Activated T-helper 1 cell treated with anti-CD3 and anti-CD28 coated beads, Interleukin-12 subunit alpha, Interleukin-12 subunit beta, Interleukin-2, Interleukin-4 antibody, amounts not matched to agents 30 ng/mL and 10 ng/mL and 1 ng/mL, durations not matched to agents 14 hours and 24 hours and 36 hours (primary cell): ENCODE results near the gene SPSB3. TPM values are rescaled to one million over a fixed set of nuclear protein-coding genes. Genes with fewer than 3 reads are reported as not detected.

Experiments used
- DNase-seq: peaks from one replicate; pipeline ENCODE4 v3.0.0; 2021; ENCODE audit warnings: low spot score
- H3K27ac Mint-ChIP-seq: one replicate; pipeline ENCODE4 v1.8.0; 2021; ENCODE audit warnings: mild to moderate bottlenecking, mixed read lengths
- H3K27me3 Mint-ChIP-seq: one replicate; pipeline ENCODE4 v1.8.0; 2022; ENCODE audit warnings: mild to moderate bottlenecking, moderate library complexity, mixed read lengths; ENCODE audit not compliant: insufficient read depth
- H3K36me3 Mint-ChIP-seq: one replicate; pipeline ENCODE4 v1.8.0; 2021; ENCODE audit warnings: low read depth, mixed read lengths
- H3K4me1 Mint-ChIP-seq: one replicate; pipeline ENCODE4 v1.8.0; 2021; ENCODE audit warnings: low read depth, mixed read lengths
- H3K4me3 Mint-ChIP-seq: one replicate; pipeline ENCODE4 v1.8.0; 2021; ENCODE audit warnings: mild to moderate bottlenecking, moderate library complexity, mixed read lengths
- H3K9me3 Mint-ChIP-seq: one replicate; pipeline ENCODE4 v1.8.0; 2021; ENCODE audit warnings: mixed read lengths
- intact Hi-C: fragments of 100-400 bp; cut with micrococcal nuclease; formaldehyde crosslinking; loops from one replicate; pipeline ENCODE4 v1.15.1; 2024
- total RNA-seq: library from RNA; stranded (reverse); gene quantifications from 2 replicates; pipeline ENCODE4 v1.2.3, GENCODE V29; 2022

SPSB3 gene
- 30.3 and 30.8 TPM in 2 replicates for total RNA-seq

DNA sequence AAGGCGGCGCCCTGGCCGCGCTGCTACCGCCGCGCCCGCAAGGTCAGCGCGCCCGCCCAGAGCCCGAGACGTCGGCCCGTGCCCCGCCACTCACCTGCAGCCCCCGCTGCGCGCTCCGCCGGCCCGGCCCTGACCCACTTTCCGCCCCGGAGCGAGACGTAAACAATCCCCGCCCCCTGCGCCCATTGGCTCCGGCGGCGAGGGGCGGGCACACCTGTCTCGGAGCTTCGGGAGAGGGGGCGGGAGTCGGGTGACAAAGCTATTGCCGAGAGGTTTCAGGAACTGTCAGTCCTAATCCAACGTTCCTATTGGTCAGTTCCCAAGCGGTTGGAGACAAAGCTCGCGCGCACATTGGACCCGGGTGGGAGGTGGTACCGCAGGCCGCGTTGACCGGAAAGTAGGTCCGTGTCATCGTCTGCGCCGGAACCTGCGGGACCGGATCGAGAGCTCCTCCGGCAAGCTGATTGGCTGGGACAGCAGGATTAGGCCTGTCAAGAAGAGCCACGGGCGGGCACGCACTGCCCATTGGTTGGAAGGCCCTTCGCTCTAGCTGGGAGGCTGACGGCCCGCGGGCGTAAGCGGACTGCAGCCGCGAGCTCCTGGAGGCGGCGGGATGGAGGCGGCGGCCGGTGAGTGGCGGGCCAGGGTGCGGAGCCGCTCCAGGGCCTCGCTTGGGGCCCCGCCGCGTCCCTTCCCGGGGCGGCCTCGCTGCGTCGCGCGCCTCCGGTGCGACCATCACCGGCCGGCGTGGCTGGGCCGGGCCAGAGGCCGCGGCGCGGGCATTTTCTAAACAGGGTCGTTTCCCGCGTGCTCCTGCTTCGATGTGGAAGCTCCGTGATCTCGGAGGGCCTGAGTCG is at the start of gene SPSB3, which contains the start of gene NUBP2:
Gene SPSB3, minus strand, starts transcription at position 164 of the 857 bp plus-strand sequence. CDS start 1,088 bp downstream, outside the sequence.
Gene NUBP2, plus strand, starts transcription at position 553 of the 857 bp plus-strand sequence. Its CDS starts 61 bp downstream, at position 614.
- DNase-seq: peak; percentile 99
- H3K36me3 Mint-ChIP-seq: peaks cover 3% of the 10 kb centered on the region
- H3K27ac Mint-ChIP-seq: peak within 1 kb of the TSS; percentile 81
- H3K27me3 Mint-ChIP-seq: no peaks in the 10 kb centered on the region
- H3K4me3 Mint-ChIP-seq: peak within 1 kb of the TSS; percentile 93
- H3K9me3 Mint-ChIP-seq: no peaks in the 10 kb centered on the region
- H3K4me1 Mint-ChIP-seq: no peaks in the 10 kb centered on the region
- intact Hi-C loops: loop anchor here (1.0 to 10.0 kb wide), 10 partner anchors 9 to 752 kb away; partner anchors contain the start of genes CEMP1, E4F1, FAHD1 and MAPK8IP3

DNA sequence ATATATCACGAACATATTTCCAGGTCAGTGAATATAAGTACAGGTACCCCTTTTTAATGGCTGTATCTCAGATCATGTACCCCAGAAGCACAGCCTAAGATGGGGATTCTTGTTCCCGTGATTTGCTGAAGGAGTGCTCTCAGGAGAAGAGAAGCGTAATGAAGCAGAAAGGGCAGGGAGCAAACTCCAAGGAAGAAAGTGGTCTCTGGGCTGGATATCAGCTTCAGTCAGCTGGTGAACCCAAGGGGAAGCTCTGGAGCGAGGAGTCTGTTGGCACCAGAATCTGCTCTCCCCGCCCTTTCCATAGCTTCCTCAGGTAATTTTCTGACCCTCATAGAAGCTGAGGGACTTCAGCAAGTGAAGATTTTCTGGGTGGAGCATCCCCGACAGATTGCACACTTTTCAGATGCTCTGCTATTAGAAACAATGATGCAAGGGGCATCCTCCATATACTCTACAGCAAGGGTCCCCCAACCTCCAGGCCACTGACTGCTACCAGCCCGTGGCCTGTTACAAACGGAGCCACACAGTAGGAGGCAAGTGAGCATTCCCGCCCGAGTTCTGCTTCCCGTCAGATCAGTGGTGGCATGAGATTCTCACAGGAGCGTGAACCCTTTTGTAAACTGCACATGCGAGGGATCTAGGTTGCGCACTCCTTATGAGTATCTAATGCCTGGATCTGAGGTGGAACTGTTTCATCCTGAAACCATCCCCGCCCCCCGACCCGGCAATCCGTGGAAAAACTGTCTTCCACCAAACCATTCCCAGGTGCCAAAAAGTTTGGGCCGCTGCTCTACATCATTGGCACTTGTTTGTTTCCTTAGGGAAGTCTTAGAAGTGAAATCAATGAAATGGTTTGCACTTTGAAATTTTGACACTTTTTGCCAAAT is 49.1 kb upstream of the SPSB3 start:
- H3K9me3 Mint-ChIP-seq: no peaks in the 10 kb centered on the region
- peaks cover 6% of the 10 kb centered on the region for H3K36me3 Mint-ChIP-seq
- intact Hi-C loops: no loop called here
- no peak overlapping the region for H3K27ac Mint-ChIP-seq
- H3K4me3 Mint-ChIP-seq: no peak overlapping the region
- peaks cover 20% of the 10 kb centered on the region for H3K4me1 Mint-ChIP-seq
- no peaks in the 10 kb centered on the region for H3K27me3 Mint-ChIP-seq
- DNase-seq: no peak

DNA sequence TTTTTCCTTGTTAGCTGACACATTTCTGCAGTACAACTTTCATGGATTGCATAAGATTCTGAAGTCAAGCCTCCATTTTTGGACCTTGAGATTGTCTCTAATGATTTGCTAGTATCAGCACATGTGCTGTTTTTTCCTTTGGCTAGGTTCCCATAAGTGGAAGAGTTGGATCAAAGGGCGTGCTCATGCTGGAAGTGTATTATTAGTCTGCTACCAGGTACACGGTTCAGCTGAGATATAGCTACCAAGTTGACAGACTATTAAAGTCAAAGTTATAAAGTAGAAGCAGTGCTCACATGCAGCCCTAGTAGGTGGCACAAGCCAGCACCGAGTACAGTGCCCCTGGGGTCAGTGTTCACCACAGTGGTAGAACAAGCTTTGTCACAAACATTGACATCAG is 47.8 kb upstream of the SPSB3 start:
- no peak overlapping the region for H3K4me3 Mint-ChIP-seq
- H3K36me3 Mint-ChIP-seq: peaks cover 6% of the 10 kb centered on the region
- no peaks in the 10 kb centered on the region for H3K27me3 Mint-ChIP-seq
- intact Hi-C loops: no loop called here
- no peaks in the 10 kb centered on the region for H3K9me3 Mint-ChIP-seq
- H3K4me1 Mint-ChIP-seq: peaks cover 20% of the 10 kb centered on the region
- DNase-seq: no peak
- H3K27ac Mint-ChIP-seq: no peak overlapping the region

DNA sequence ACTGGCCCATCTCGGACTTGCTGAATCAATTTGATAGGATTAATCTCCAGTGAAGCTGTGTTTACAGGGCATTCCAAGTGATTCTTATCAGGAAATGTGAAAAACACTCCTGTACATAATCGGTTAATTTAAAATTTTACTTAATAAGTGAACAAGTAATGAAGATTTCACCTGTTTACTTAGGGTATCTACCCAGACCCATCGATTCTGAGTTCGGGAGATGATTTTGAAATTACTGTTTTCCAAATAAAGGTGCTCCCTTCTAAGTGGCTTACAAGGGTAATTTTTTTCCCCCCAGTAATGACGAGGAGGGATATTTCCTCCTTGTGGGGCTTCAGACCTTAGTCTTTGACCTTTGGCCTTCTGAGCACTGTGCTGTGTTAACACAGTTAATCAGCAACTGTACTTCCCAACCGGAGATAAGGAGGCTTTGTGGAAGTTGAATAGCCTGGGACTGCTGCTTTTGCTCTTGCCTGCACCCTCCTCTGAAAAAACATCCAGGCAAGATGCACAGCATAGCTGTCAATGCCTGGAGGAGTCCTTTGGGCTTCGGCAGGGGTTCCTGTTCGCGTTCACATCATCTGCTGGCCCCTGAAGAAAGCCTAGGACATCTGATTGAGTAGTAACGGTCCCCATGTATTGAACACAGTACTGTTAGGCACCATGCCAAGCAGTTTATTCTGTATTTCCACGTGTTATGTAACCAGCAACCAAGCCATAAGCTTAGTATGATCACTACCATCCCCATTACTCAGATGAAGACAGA is 46.5 kb upstream of the SPSB3 start:
- H3K27me3 Mint-ChIP-seq: no peaks in the 10 kb centered on the region
- peaks cover 6% of the 10 kb centered on the region for H3K36me3 Mint-ChIP-seq
- peaks cover 26% of the 10 kb centered on the region for H3K4me1 Mint-ChIP-seq
- intact Hi-C loops: no loop called here
- peak overlapping the region; percentile 53 for H3K4me3 Mint-ChIP-seq
- H3K9me3 Mint-ChIP-seq: no peaks in the 10 kb centered on the region
- no peak overlapping the region for H3K27ac Mint-ChIP-seq
- DNase-seq: no peak

DNA sequence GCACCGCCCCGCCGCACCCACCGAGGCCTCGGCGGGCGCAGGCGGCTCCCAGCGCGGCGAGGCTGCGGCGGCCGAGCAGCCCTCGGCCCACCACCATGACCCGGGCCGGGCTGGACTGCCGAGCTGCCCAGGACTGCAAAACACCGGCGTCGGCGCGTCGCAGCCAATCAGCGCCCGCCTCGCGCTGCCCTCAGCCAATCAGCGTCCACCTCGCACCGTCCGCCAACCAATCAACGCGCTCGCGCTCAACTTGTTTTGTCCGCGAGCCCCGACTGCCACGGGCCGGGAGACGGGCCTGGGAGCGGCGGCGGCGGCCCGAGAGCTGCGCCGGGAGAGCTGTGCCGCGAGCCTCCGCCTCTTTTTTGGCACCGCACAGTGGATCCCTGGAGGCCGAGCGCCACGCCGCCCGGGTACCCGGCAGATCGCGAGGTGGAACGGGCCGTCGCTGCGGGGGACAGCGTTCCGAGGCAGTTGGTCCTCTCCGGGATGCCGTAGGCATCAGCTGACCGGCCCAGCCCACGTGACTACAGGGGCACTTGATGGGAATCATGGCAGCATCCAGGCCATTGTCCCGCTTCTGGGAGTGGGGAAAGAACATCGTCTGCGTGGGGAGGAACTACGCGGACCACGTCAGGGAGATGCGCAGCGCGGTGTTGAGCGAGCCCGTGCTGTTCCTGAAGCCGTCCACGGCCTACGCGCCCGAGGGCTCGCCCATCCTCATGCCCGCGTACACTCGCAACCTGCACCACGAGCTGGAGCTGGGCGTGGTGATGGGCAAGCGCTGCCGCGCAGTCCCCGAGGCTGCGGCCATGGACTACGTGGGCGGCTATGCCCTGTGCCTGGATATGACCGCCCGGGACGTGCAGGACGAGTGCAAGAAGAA is 44.6 kb upstream of the SPSB3 start, which contains the start of the genes FAHD1 and HAGH:
Gene FAHD1, plus strand, starts transcription at position 516 of the 883 bp plus-strand sequence. Its CDS starts 33 bp downstream, at position 549.
Gene HAGH, minus strand, starts transcription at position 135 of the 883 bp plus-strand sequence. Its CDS starts 38 bp downstream, at position 97.
- no peaks in the 10 kb centered on the region for H3K27me3 Mint-ChIP-seq
- no peaks in the 10 kb centered on the region for H3K9me3 Mint-ChIP-seq
- intact Hi-C loops: loop anchor here (1.0 to 2.0 kb wide), 7 partner anchors 28 to 215 kb away; partner anchors contain the start of genes CRAMP1, IFT140, MRPS34 and MSRB1
- peaks cover 4% of the 10 kb centered on the region for H3K36me3 Mint-ChIP-seq
- peaks cover 26% of the 10 kb centered on the region for H3K4me1 Mint-ChIP-seq
- H3K4me3 Mint-ChIP-seq: peak within 1 kb of the TSS; percentile 92
- peak; percentile 91 for DNase-seq
- peak within 1 kb of the TSS; percentile 85 for H3K27ac Mint-ChIP-seq

DNA sequence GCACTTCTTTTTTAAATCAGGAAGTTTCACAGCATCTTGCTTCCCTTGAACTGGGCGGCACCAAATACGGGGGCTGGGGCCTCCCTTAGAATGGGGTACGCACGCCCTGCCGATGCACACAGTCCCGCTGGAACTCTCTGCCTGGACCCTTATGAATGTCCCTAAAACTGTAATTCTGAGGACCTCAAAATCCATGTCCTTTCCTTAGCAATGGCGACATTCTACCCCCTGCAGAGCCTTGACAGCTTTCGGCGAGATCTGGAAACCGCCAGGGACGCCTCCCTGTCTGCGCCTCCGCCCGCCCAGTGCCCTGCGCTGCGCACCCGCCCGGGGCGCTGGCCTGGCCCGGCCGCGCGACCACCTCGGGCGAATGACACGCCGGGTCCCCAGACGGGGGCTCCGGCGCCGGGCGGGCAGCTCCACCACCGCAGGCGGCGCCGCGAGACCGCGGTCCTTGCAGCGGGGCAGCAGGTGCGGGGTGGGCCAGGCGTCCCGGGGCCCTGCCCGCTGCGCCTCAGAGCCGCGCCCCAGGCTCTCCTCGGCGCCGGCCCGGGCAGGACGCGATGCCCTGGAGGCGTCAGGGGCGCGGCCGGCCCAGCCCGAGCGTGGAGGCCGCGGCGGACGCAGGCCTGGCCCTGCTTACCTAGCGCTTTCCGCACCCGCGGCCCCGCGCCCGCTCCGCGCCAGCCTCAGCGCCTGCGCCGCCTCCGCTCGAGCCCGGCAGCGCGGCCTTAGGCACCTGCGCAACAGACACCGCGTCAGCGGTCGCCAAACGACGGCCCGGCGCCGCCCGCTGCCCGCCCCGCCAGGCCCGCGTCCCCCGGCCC is 43.7 kb upstream of the SPSB3 start:
- Mint-ChIP-seq H3K27ac (peak overlapping the region; percentile 77), H3K4me1 (peaks cover 26% of the 10 kb centered on the region), H3K4me3 (peak overlapping the region; percentile 86), H3K27me3 (no peaks in the 10 kb centered on the region), H3K36me3 (peaks cover 4% of the 10 kb centered on the region), H3K9me3 (no peaks in the 10 kb centered on the region)
- intact Hi-C loops: loop anchor here (1.0 to 2.0 kb wide), 5 partner anchors 29 to 214 kb away; partner anchors contain the start of genes CRAMP1, IFT140, MRPS34 and MSRB1
- DNase-seq: peak; percentile 24

DNA sequence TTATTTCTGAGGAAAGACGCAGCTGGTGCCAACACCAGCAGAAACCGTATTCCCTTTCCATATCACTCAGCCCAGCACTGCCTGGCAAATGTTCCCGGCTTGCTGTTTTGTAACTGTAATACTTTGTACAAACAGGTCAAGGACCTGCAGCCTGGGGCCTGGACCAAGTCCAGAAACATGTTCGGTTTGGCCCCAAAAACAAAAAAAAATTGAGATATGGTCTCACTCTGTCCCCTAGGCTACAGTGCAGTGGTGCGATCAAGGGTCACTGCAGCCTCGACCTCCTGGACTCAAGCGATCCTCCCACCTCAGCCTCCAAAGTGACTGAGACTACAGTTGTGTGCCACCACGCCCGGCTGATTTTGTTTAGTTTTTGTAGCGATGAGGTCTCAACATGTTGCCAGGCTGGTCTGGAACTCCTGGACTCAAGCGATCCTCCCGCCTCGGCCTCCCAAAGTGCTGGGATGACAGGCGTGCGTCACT is 43.1 kb upstream of the SPSB3 start:
- Mint-ChIP-seq H3K36me3 (peaks cover 4% of the 10 kb centered on the region), H3K9me3 (no peaks in the 10 kb centered on the region), H3K27ac (peak overlapping the region; percentile 77), H3K4me1 (peaks cover 26% of the 10 kb centered on the region), H3K4me3 (peak overlapping the region; percentile 86), H3K27me3 (no peaks in the 10 kb centered on the region)
- intact Hi-C loops: no loop called here
- DNase-seq: no peak

DNA sequence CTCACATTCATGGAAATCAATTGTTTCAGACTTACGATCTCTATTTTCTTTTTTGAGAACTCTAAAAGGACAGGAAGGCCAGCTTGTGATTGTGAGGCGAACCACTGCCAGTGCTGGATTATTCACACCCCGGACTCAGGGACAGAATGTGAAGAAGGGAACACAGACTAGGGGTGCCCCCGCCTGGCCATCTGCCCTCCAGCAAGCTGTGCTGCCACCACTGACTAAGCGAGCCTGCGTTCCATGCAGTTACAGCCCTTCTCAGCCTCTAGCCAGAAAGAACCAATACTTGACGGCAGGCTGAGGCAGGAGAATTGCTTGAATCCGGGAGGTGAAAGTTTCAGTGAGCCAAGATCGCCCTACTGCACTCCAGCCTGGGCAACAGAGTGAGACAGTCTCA is 41.5 kb upstream of the SPSB3 start:
- H3K9me3 Mint-ChIP-seq: no peaks in the 10 kb centered on the region
- peaks cover 4% of the 10 kb centered on the region for H3K36me3 Mint-ChIP-seq
- intact Hi-C loops: no loop called here
- no peaks in the 10 kb centered on the region for H3K27me3 Mint-ChIP-seq
- H3K4me3 Mint-ChIP-seq: peak overlapping the region; percentile 86
- H3K4me1 Mint-ChIP-seq: peaks cover 19% of the 10 kb centered on the region
- H3K27ac Mint-ChIP-seq: no peak overlapping the region
- DNase-seq: no peak

DNA sequence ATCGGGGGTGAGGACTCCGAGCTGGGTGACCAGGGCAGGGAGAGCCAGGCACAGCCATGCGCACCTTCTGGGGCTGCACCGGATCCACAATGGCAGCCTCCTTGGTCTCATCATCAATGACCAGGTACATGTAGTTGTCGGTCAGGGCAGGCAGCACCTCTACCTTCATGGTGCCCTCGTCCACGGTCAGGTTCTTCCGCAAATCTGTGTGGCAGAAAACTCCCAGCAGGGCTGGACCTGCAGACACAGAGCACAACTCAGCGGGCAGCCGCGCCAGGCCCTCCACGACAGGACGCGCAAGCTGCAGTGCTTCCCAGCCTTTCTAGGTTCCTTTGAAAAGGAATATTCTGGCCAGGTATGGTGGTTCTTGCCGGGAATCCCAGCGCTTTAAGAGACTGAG is 40.4 kb upstream of the SPSB3 start:
- Mint-ChIP-seq H3K4me3 (no peak overlapping the region), H3K4me1 (peaks cover 13% of the 10 kb centered on the region), H3K36me3 (peaks cover 4% of the 10 kb centered on the region), H3K9me3 (no peaks in the 10 kb centered on the region), H3K27ac (no peak overlapping the region), H3K27me3 (no peaks in the 10 kb centered on the region)
- DNase-seq: no peak
- intact Hi-C loops: no loop called here

DNA sequence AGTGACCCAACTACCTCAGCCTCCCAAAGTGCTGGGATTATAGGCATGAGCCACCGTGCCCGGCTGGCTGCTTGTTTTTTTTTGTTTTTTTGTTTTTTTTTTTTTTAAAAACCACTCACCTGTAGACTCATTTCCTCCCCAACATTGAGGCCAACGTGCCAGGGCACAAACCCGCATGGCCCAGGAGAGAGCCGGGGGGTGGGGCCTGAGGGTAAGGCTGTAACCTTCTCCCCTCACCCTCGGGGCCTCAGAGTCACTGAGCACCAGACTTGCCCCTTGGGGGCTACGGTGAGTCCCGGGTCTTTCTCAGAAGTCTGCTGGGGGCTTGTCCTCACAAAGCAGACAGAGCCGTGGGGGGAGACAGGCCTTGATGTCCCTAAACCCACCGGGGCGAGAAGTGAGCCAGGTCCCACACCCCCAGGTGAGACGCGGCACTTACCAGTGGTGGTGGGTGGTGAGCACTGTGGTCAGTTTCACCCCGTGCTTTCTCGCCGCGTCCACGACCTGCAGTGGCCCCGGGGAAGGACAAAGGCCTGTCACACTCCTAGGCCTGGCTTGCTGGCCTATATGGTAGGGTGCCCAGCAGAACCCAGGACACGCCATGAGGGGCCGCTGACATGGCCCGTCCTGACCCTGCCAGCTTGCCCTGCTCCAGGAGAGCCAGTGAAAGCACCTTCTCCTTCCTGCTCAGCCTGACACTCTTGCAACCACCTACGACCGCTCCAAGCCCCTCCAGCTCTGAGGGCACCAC is 39.7 kb upstream of the SPSB3 start:
- H3K4me3 Mint-ChIP-seq: no peak overlapping the region
- intact Hi-C loops: no loop called here
- peaks cover 2% of the 10 kb centered on the region for H3K36me3 Mint-ChIP-seq
- peaks cover 7% of the 10 kb centered on the region for H3K4me1 Mint-ChIP-seq
- DNase-seq: no peak
- H3K9me3 Mint-ChIP-seq: no peaks in the 10 kb centered on the region
- H3K27me3 Mint-ChIP-seq: no peaks in the 10 kb centered on the region
- H3K27ac Mint-ChIP-seq: no peak overlapping the region
